Trophoblast cell (in vitro differentiated cells and primary cell): ENCODE measurements around the gene TTC24.
"Not testable (repeated sequence)": the region's sequence is repeated elsewhere in the genome, so short reads cannot be mapped to it uniquely, and the experiment has no call there.

ENCODE experiments used
- DNase-seq, 2 donors: peaks; one replicate each; pipeline ENCODE4 v3.0.0-alpha.2; 2016
- H2AFZ ChIP-seq: 2 replicates; pipeline ENCODE4 v1.6.1; 2013; ENCODE audit warnings: low read length, moderate library complexity, mild to moderate bottlenecking; ENCODE audit not compliant: insufficient read depth, poor library complexity
- H2AK5ac ChIP-seq: 2 replicates; pipeline ENCODE4 v1.6.1; 2013; ENCODE audit warnings: mild to moderate bottlenecking, low read length
- H2BK120ac ChIP-seq: 2 replicates; pipeline ENCODE4 v1.6.1; 2013; ENCODE audit warnings: low read length, mild to moderate bottlenecking, moderate library complexity; ENCODE audit not compliant: insufficient read depth, poor library complexity
- H2BK12ac ChIP-seq: 2 replicates; pipeline ENCODE4 v1.6.1; 2013; ENCODE audit warnings: mild to moderate bottlenecking, low read length, moderate library complexity
- H2BK5ac ChIP-seq: 2 replicates; pipeline ENCODE4 v1.6.1; 2013; ENCODE audit warnings: low read length, low read depth, moderate library complexity, mild to moderate bottlenecking; ENCODE audit not compliant: poor library complexity
- H3K14ac ChIP-seq: 2 replicates; pipeline ENCODE4 v1.6.1; 2013; ENCODE audit warnings: mild to moderate bottlenecking, low read length
- H3K18ac ChIP-seq: 2 replicates; pipeline ENCODE4 v1.6.1; 2013; ENCODE audit warnings: mild to moderate bottlenecking, low read length
- H3K23ac ChIP-seq: 2 replicates; pipeline ENCODE4 v1.6.1; 2013; ENCODE audit warnings: low read length
- H3K27ac ChIP-seq: 2 replicates; pipeline ENCODE4 v1.5.1; 2013; ENCODE audit warnings: low read depth, mild to moderate bottlenecking, inconsistent platforms, low read length, moderate library complexity
- H3K27me3 ChIP-seq: 2 replicates; pipeline ENCODE4 v1.6.1; 2013; ENCODE audit warnings: inconsistent platforms, mild to moderate bottlenecking, low read length, moderate library complexity; ENCODE audit not compliant: insufficient read depth
- H3K36me3 ChIP-seq, 2 experiments: 1 replicate in 1 of 2; 2 replicates in 1 of 2; pipeline ENCODE4 v1.6.1; 2013; ENCODE audit warnings: low read length in 2 of 2, mild to moderate bottlenecking in 2 of 2, moderate library complexity in 1 of 2; ENCODE audit not compliant: insufficient read depth in 2 of 2, control insufficient read depth in 1 of 2
- H3K4ac ChIP-seq: 2 replicates; pipeline ENCODE4 v1.6.1; 2013; ENCODE audit warnings: low read depth, mild to moderate bottlenecking, low read length, moderate library complexity
- H3K4me1 ChIP-seq, 2 experiments: 1 replicate in 1 of 2; 2 replicates in 1 of 2; pipeline ENCODE4 v1.6.1; 2013; ENCODE audit warnings: low read length in 2 of 2, mild to moderate bottlenecking in 2 of 2, moderate library complexity in 1 of 2; ENCODE audit not compliant: insufficient read depth in 2 of 2, control insufficient read depth in 1 of 2
- H3K4me2 ChIP-seq: 2 replicates; pipeline ENCODE4 v1.6.1; 2013; ENCODE audit warnings: inconsistent platforms, mild to moderate bottlenecking, low read length, moderate library complexity
- H3K4me3 ChIP-seq: 2 replicates; pipeline ENCODE4 v1.5.1; 2013; ENCODE audit warnings: mild to moderate bottlenecking, low read depth, low read length, inconsistent platforms
- H3K79me1 ChIP-seq: one replicate; pipeline ENCODE4 v1.6.1; 2013; ENCODE audit warnings: low read length
- H3K79me2 ChIP-seq: 2 replicates; pipeline ENCODE4 v1.6.1; 2013; ENCODE audit warnings: low read length, mild to moderate bottlenecking; ENCODE audit not compliant: control insufficient read depth, insufficient read depth, poor library complexity
- H3K9ac ChIP-seq: 2 replicates; pipeline ENCODE4 v1.6.1; 2013; ENCODE audit warnings: mild to moderate bottlenecking, low read length
- H3K9me3 ChIP-seq: 2 replicates; pipeline ENCODE4 v1.6.1; 2013; ENCODE audit warnings: low read depth, mild to moderate bottlenecking, control low read depth, inconsistent platforms, low read length; ENCODE audit not compliant: insufficient read depth
- H4K12ac ChIP-seq: 2 replicates; pipeline ENCODE4 v1.6.1; 2013; ENCODE audit warnings: low read depth, mild to moderate bottlenecking, low read length, moderate library complexity
- H4K8ac ChIP-seq: 2 replicates; pipeline ENCODE4 v1.6.1; 2013; ENCODE audit warnings: low read depth, mild to moderate bottlenecking, low read length, moderate library complexity
- H4K91ac ChIP-seq: one replicate; pipeline ENCODE4 v1.6.1; 2013; ENCODE audit warnings: low read depth, mild to moderate bottlenecking, low read length, moderate library complexity
- WGBS: extraction: QIAGEN DNeasy Blood & Tissue Kit; methylation state at CpG from one replicate; pipeline ENCODE4 v1.1.7; 2013; ENCODE audit warnings: missing lambda C conversion rate; ENCODE audit not compliant: insufficient read length, insufficient coverage; ENCODE audit errors: extremely low coverage; 5-methylcytosine and 5-hydroxymethylcytosine counted together

The TTC24 gene

DNA sequence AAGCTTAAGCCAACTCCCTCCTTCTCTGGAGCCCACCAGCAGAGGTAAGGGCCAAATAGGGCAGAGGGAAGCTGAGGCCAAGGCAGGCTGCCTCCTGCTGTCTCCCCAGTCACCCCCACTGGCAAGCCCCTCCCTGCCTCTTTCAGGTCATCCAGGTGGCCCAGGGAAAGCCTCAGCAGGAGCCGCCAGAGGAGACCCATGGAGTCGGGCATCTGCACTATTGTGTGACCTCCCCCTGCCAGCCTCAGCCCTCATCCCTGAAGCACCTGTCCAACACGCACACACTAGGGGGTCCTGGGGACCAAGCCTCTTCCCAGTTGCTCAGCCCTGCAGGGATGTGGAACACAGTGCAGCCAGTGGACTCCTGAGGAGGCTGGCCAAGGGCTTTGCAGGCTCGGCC is 6.8 kb downstream of the TTC24 start:
- Histone ChIP-seq H2BK120ac (no peak overlapping the region), H2AFZ (no peak overlapping the region), H3K4me2 (no peak overlapping the region), H3K4me3 (no peak overlapping the region), H3K27ac (no peak overlapping the region), H2AK5ac (no peak overlapping the region), H4K12ac (no peak overlapping the region), H4K8ac (no peak overlapping the region), H3K36me3 (no peaks in the 10 kb centered on the region), H3K14ac (no peak overlapping the region), H3K9ac (no peak overlapping the region), H3K4me1 (peaks cover 0 to 1% of the 10 kb centered on the region in 2 experiments), H3K79me2 (no peaks in the 10 kb centered on the region), H3K27me3 (no peaks in the 10 kb centered on the region), H3K23ac (no peak overlapping the region), H3K79me1 (peaks cover under 1% of the 10 kb centered on the region), H4K91ac (no peak overlapping the region), H3K18ac (no peak overlapping the region), H3K4ac (no peak overlapping the region), H3K9me3 (no peaks in the 10 kb centered on the region), H2BK5ac (no peak overlapping the region), H2BK12ac (no peak overlapping the region)
- no peak for DNase-seq
- WGBS = no CpG with 5 or more reads among the region's 4 CpGs

GRCh38 chr1:156586892-156587477 is 7.5 kb downstream of the TTC24 start:
- H4K12ac ChIP-seq = no peak overlapping the region
- no peaks in the 10 kb centered on the region for H3K36me3 ChIP-seq
- no peak overlapping the region for H2AFZ ChIP-seq
- H2BK12ac ChIP-seq = no peak overlapping the region
- H3K4me3 ChIP-seq = no peak overlapping the region
- no peak overlapping the region for H2BK120ac ChIP-seq
- H3K27me3 ChIP-seq = no peaks in the 10 kb centered on the region
- no peak overlapping the region for H4K8ac ChIP-seq
- WGBS = no CpG with 5 or more reads among the region's 3 CpGs
- no peak overlapping the region for H3K9ac ChIP-seq
- peaks cover 0 to 2% of the 10 kb centered on the region in 2 experiments for H3K4me1 ChIP-seq
- H4K91ac ChIP-seq = no peak overlapping the region
- H3K23ac ChIP-seq = no peak overlapping the region
- no peak overlapping the region for H2BK5ac ChIP-seq
- H3K14ac ChIP-seq = no peak overlapping the region
- no peak overlapping the region for H3K4ac ChIP-seq
- H3K27ac ChIP-seq = no peak overlapping the region
- H2AK5ac ChIP-seq = no peak overlapping the region
- H3K4me2 ChIP-seq = no peak overlapping the region
- peaks cover 6% of the 10 kb centered on the region for H3K79me1 ChIP-seq
- no peak for DNase-seq
- no peak overlapping the region for H3K18ac ChIP-seq
- H3K79me2 ChIP-seq = peaks cover 4% of the 10 kb centered on the region
- no peaks in the 10 kb centered on the region for H3K9me3 ChIP-seq

- H2BK12ac ChIP-seq, H3K9ac ChIP-seq, H3K79me2 ChIP-seq, H3K4ac ChIP-seq, H3K27ac ChIP-seq, DNase-seq, H4K91ac ChIP-seq, H3K14ac ChIP-seq, H3K4me1 ChIP-seq, H4K12ac ChIP-seq, H2BK120ac ChIP-seq, H3K4me2 ChIP-seq, H2BK5ac ChIP-seq, H3K9me3 ChIP-seq, H2AFZ ChIP-seq, H3K23ac ChIP-seq, H2AK5ac ChIP-seq, H3K27me3 ChIP-seq, H4K8ac ChIP-seq, H3K36me3 ChIP-seq, H3K4me3 ChIP-seq, H3K79me1 ChIP-seq, H3K18ac ChIP-seq: not testable (repeated sequence)
- WGBS = no CpG with 5 or more reads among the region's 8 CpGs
Measured at GRCh38 chr1:156587927-156588326, 8.4 kb downstream of the TTC24 start.

GRCh38 chr1:156589546-156589945 is 10.0 kb downstream of the TTC24 start:
- Histone ChIP-seq H4K8ac (no peak overlapping the region), H4K12ac (no peak overlapping the region), H3K14ac (no peak overlapping the region), H3K18ac (no peak overlapping the region), H3K27me3 (no peaks in the 10 kb centered on the region), H2AFZ (no peak overlapping the region), H3K4me3 (no peak overlapping the region), H2BK5ac (no peak overlapping the region), H3K36me3 (peaks cover 12 to 13% of the 10 kb centered on the region in 2 experiments), H3K23ac (no peak overlapping the region), H3K27ac (no peak overlapping the region), H3K4ac (no peak overlapping the region), H3K4me2 (no peak overlapping the region), H2AK5ac (no peak overlapping the region), H2BK12ac (no peak overlapping the region), H3K4me1 (peaks cover 3 to 8% of the 10 kb centered on the region in 2 experiments), H4K91ac (no peak overlapping the region), H3K9me3 (no peaks in the 10 kb centered on the region), H2BK120ac (no peak overlapping the region), H3K79me1 (peaks cover 6% of the 10 kb centered on the region), H3K9ac (no peak overlapping the region), H3K79me2 (peaks cover 6% of the 10 kb centered on the region)
- DNase-seq = no peak
- WGBS = no CpG with 5 or more reads among the region's 5 CpGs
